ENCODE measurements around the gene SLC25A26. TPM values are rescaled to one million over a fixed set of nuclear protein-coding genes. Genes with fewer than 3 reads are reported as not detected.

SLC25A26 gene
- total RNA-seq, 4 donors from 2014 or later, result 20.1 to 44.4 (median 23.2) TPM

GRCh38 chr3:66312039-66312438, 91.2 kb downstream of the SLC25A26 start:
- WGBS, 2 donors, result 96 to 100% methylated on average over 3 to 4 of the region's 4 CpGs
- H3K27ac ChIP-seq, result no peak overlapping the region
- peaks cover 0 to 23% (median 2%) of the 10 kb centered on the region in 4 donors for H3K9me3 ChIP-seq
- no peaks in the 10 kb centered on the region for H3K4me1 ChIP-seq
- peaks cover 0 to 10% (median 0%) of the 10 kb centered on the region in 3 donors for H3K36me3 ChIP-seq
- H3K27me3 ChIP-seq, result no peaks in the 10 kb centered on the region
- no peak for DNase-seq (ENCODE audit: low spot score in 2 of 2)
- TF ChIP-seq POLR2A (IDR thresholded peaks at IDR 0.05), result no peak
- no peak for TF ChIP-seq EP300 (IDR thresholded peaks at IDR 0.05)
- TF ChIP-seq CTCF (IDR thresholded peaks at IDR 0.05), result no peak
- H3K4me3 ChIP-seq, result no peak overlapping the region

GRCh38 chr3:66314455-66314854, 93.7 kb downstream of the SLC25A26 start:
- Histone ChIP-seq H3K27ac (no peak overlapping the region), H3K9me3 (peaks cover 0 to 23% (median 2%) of the 10 kb centered on the region in 4 donors), H3K4me1 (no peaks in the 10 kb centered on the region), H3K27me3 (no peaks in the 10 kb centered on the region), H3K4me3 (no peak overlapping the region), H3K36me3 (peaks cover 0 to 10% (median 0%) of the 10 kb centered on the region in 3 donors)
- WGBS, 2 donors, result 82 to 86% methylated on average over 6 of the region's 6 CpGs
- TF ChIP-seq EP300 (IDR thresholded peaks at IDR 0.05) (no peak), CTCF (IDR thresholded peaks at IDR 0.05) (no peak), POLR2A (IDR thresholded peaks at IDR 0.05) (no peak)
- no peak for DNase-seq (ENCODE audit: low spot score in 2 of 2)

GRCh38 chr3:66317750-66318376, 97.1 kb downstream of the SLC25A26 start:
- Histone ChIP-seq H3K4me1 (no peaks in the 10 kb centered on the region), H3K9me3 (peaks cover 0 to 7% (median 0%) of the 10 kb centered on the region in 4 donors), H3K27me3 (no peaks in the 10 kb centered on the region), H3K36me3 (no peaks in the 10 kb centered on the region), H3K4me3 (no peak overlapping the region), H3K27ac (no peak overlapping the region)
- no peak for DNase-seq (ENCODE audit: low spot score in 2 of 2)
- no peak for TF ChIP-seq EP300 (IDR thresholded peaks at IDR 0.05)
- TF ChIP-seq CTCF (IDR thresholded peaks at IDR 0.05), result no peak
- TF ChIP-seq POLR2A (IDR thresholded peaks at IDR 0.05), result no peak
- WGBS, 2 donors, result 74 to 84% methylated on average over 7 of the region's 7 CpGs

GRCh38 chr3:66320390-66320789, 99.6 kb downstream of the SLC25A26 start:
- no peak for DNase-seq (ENCODE audit: low spot score in 2 of 2)
- peaks cover 0 to 8% (median 0%) of the 10 kb centered on the region in 4 donors for H3K9me3 ChIP-seq
- no peak overlapping the region for H3K27ac ChIP-seq
- WGBS, 2 donors, result 48 to 64% methylated on average over 1 of the region's 1 CpG
- no peaks in the 10 kb centered on the region for H3K36me3 ChIP-seq
- H3K27me3 ChIP-seq, result no peaks in the 10 kb centered on the region
- no peaks in the 10 kb centered on the region for H3K4me1 ChIP-seq
- TF ChIP-seq CTCF (IDR thresholded peaks at IDR 0.05) (no peak), EP300 (IDR thresholded peaks at IDR 0.05) (no peak), POLR2A (IDR thresholded peaks at IDR 0.05) (no peak)
- H3K4me3 ChIP-seq, result no peak overlapping the region

- H3K27me3 ChIP-seq, result no peaks in the 10 kb centered on the region
Observed at GRCh38 chr3:66322436-66322835, 101.6 kb downstream of the SLC25A26 start.

More at GRCh38 chr3:66322436-66322835, 101.6 kb downstream of the SLC25A26 start:
- no peaks in the 10 kb centered on the region for H3K36me3 ChIP-seq
- TF ChIP-seq CTCF (IDR thresholded peaks at IDR 0.05) (no peak), EP300 (IDR thresholded peaks at IDR 0.05) (no peak), POLR2A (IDR thresholded peaks at IDR 0.05) (no peak)
- peaks cover 0 to 2% (median 0%) of the 10 kb centered on the region in 4 donors for H3K9me3 ChIP-seq
- DNase-seq (ENCODE audit: low spot score in 2 of 2), result no peak
- no peak overlapping the region for H3K4me3 ChIP-seq
- no peaks in the 10 kb centered on the region for H3K4me1 ChIP-seq
- H3K27ac ChIP-seq, result no peak overlapping the region

Data from tibial nerve (tissue), 4 donors.